HCT116 (cell line): ENCODE data around the gene ARMC8. TPM values are rescaled to one million over a fixed set of nuclear protein-coding genes. Genes with fewer than 3 reads are reported as not detected.
A peak's percentile ranks its signal among the peaks of the same experiment; 100 is the strongest.

Source experiments
- ATAC-seq: fragments of 200-7000 bp; cut with Tn5 transposase; 2 replicates; pipeline ENCODE4 v1.9.1; 2020; ENCODE audit warnings: mild to moderate bottlenecking, moderate library complexity
- BruUV-seq: library from RNA; stranded (reverse); fragments of 400-500 nt; replicated peaks from 2 replicates; lab custom pipeline; 2021; lab: Mats Ljungman, UMichigan
- CTCF ChIA-PET: fragments of 300-600 bp; sonication (Branson Sonifier 250); formaldehyde crosslinking; loops from one replicate; lab custom pipeline; 2021; ENCODE audit warnings: antibody characterized with exemption; lab: Charles Lee
- POLR2A ChIA-PET: fragments of 300-600, 350-600 bp; sonication (Branson Sonifier 250); formaldehyde crosslinking; loops from one replicate; lab custom pipeline; 2021; ENCODE audit warnings: antibody characterized with exemption; lab: Charles Lee
- RAD21 ChIA-PET, 2 experiments: fragments of 300-600 bp; sonication (Branson Sonifier 250); formaldehyde crosslinking; loops; one replicate each; lab custom pipeline; 2023; ENCODE audit warnings: low total read pairs in 2 of 2; ENCODE audit not compliant: uncharacterized antibody in 2 of 2, unreplicated experiment in 2 of 2, low non-redundant PET in 1 of 2; lab: Charles Lee
- DNase-seq: peaks from one replicate; pipeline ENCODE4 v3.0.0-alpha.2; 2010; ENCODE audit warnings: low read depth, low spot score
- H2AFZ ChIP-seq: fragments of 200-600 bp; shearing (Covaris generic), sonication (generic); 2 replicates; pipeline ENCODE4 v1.6.1; 2017; ENCODE audit warnings: low read depth, mixed run types, mixed read lengths, antibody characterized with exemption, low read length; ENCODE audit not compliant: poor library complexity, severe bottlenecking
- H3K27ac ChIP-seq: 2 replicates; pipeline ENCODE4 v1.5.1; 2012; ENCODE audit warnings: low read depth, low read length
- H3K27me3 ChIP-seq: fragments of 200-600 bp; sonication (generic); 2 replicates; pipeline ENCODE4 v1.6.1; 2016; ENCODE audit warnings: mixed run types, low read length, mixed read lengths; ENCODE audit not compliant: insufficient read depth
- H3K36me3 ChIP-seq, 2 experiments: fragments of 200-500 bp in 1 of 2; fragments of 200-600 bp in 1 of 2; sonication (Bioruptor generic) in 1 of 2; sonication (generic) in 1 of 2; 2 replicates each; pipeline versions ENCODE4 v1.5.1 to v1.6.1; 2014 to 2016; ENCODE audit warnings: low read length in 2 of 2, inconsistent platforms in 1 of 2, mixed read lengths in 1 of 2, mixed run types in 1 of 2; ENCODE audit not compliant: insufficient read depth in 2 of 2, control insufficient read depth in 1 of 2
- H3K4me1 ChIP-seq, 2 experiments: fragments of 200-600 bp in 1 of 2; sonication (generic) in 1 of 2; 2 replicates each; pipeline versions ENCODE4 v1.5.1 to v1.6.1; 2012 to 2017; ENCODE audit warnings: low read length in 2 of 2, inconsistent platforms in 1 of 2, mild to moderate bottlenecking in 1 of 2, mixed read lengths in 1 of 2, mixed run types in 1 of 2, moderate library complexity in 1 of 2; ENCODE audit not compliant: insufficient read depth in 2 of 2, control insufficient read depth in 1 of 2
- H3K4me2 ChIP-seq: fragments of 200-600 bp; sonication (generic); 2 replicates; pipeline ENCODE4 v1.6.1; 2017; ENCODE audit warnings: mixed run types, low read length, mixed read lengths
- H3K4me3 ChIP-seq, 2 experiments: fragments of 200-600 bp in 1 of 2; sonication (generic) in 1 of 2; replicated peaks in 1 of 2; 2 replicates each; pipeline ENCODE4 v1.5.1; 2011 to 2016; ENCODE audit warnings: low read length in 2 of 2, control low read depth in 1 of 2, low read depth in 1 of 2, mild to moderate bottlenecking in 1 of 2, mixed read lengths in 1 of 2, mixed run types in 1 of 2
- H3K79me2 ChIP-seq: fragments of 200-600 bp; sonication (generic); 2 replicates; pipeline ENCODE4 v1.6.1; 2017; ENCODE audit warnings: mild to moderate bottlenecking, mixed run types, low read length, moderate library complexity, mixed read lengths; ENCODE audit not compliant: insufficient read depth
- H3K9ac ChIP-seq: fragments of 200-600 bp; sonication (generic); 2 replicates; pipeline ENCODE4 v1.6.1; 2016; ENCODE audit warnings: low read length, mixed read lengths
- H3K9me2 ChIP-seq: fragments of 200-600 bp; sonication (generic), shearing (Covaris generic); 2 replicates; pipeline ENCODE4 v1.6.1; 2017; ENCODE audit warnings: mixed run types, mild to moderate bottlenecking, moderate library complexity; ENCODE audit not compliant: insufficient read depth
- H3K9me3 ChIP-seq, 2 experiments: fragments of 200-500 bp in 1 of 2; fragments of 200-600 bp in 1 of 2; sonication (Bioruptor generic) in 1 of 2; sonication (generic) in 1 of 2; 2 replicates each; pipeline ENCODE4 v1.6.1; 2014 to 2017; ENCODE audit warnings: low read length in 2 of 2, mixed read lengths in 2 of 2, inconsistent platforms in 1 of 2, low read depth in 1 of 2, mild to moderate bottlenecking in 1 of 2, mixed run types in 1 of 2, moderate library complexity in 1 of 2; ENCODE audit not compliant: control insufficient read depth in 1 of 2, insufficient read depth in 1 of 2
- H4K20me1 ChIP-seq: fragments of 200-600 bp; sonication (generic), shearing (Covaris generic); 2 replicates; pipeline ENCODE4 v1.6.1; 2017; ENCODE audit warnings: mixed run types, mild to moderate bottlenecking, moderate library complexity; ENCODE audit not compliant: insufficient read depth
- CBX3 ChIP-seq: IDR thresholded peaks from 2 replicates; pipeline ENCODE4 v1.6.1; 2012; ENCODE audit warnings: low read depth
- CEBPB ChIP-seq: IDR thresholded peaks from 2 replicates; pipeline ENCODE4 v1.6.1; 2012; ENCODE audit warnings: low read depth
- CTCF ChIP-seq, 3 experiments: fragments of 200-600 bp in 1 of 3; sonication (generic) in 1 of 3; IDR thresholded peaks in 2 of 3; conservative IDR thresholded peaks in 1 of 3; 2 replicates each; pipeline ENCODE4 v1.5.1; 2012 to 2017; ENCODE audit warnings: low read depth in 2 of 3, low read length in 2 of 3, antibody characterized with exemption in 1 of 3, borderline replicate concordance in 1 of 3, control low read depth in 1 of 3, mild to moderate bottlenecking in 1 of 3, mixed read lengths in 1 of 3, mixed run types in 1 of 3, moderate library complexity in 1 of 3; ENCODE audit not compliant: insufficient read depth in 1 of 3
- EGR1 ChIP-seq: IDR thresholded peaks from 2 replicates; pipeline ENCODE4 v1.6.1; 2012; ENCODE audit warnings: low read depth
- ELF1 ChIP-seq: IDR thresholded peaks from 2 replicates; pipeline ENCODE4 v1.6.1; 2012; ENCODE audit warnings: low read depth, borderline replicate concordance
- EZH2 ChIP-seq: fragments of 200-600 bp; sonication (generic); IDR thresholded peaks from 2 replicates; pipeline ENCODE4 v1.6.1; 2017; ENCODE audit warnings: antibody characterized with exemption, mixed run types
- EZH2phosphoT487 ChIP-seq: fragments of 200-600 bp; IDR thresholded peaks from 2 replicates; pipeline ENCODE4 v1.6.1; 2018; ENCODE audit warnings: antibody characterized with exemption, borderline replicate concordance
- FOSL1 ChIP-seq: IDR thresholded peaks from 2 replicates; pipeline ENCODE4 v1.6.1; 2012; ENCODE audit warnings: low read depth
- JUND ChIP-seq: IDR thresholded peaks from 2 replicates; pipeline ENCODE4 v1.6.1; 2012
- POLR2A ChIP-seq: IDR thresholded peaks from 2 replicates; pipeline ENCODE4 v1.7.0; 2011; ENCODE audit warnings: borderline replicate concordance; ENCODE audit not compliant: insufficient read depth, insufficient read length; ENCODE audit errors: extremely low read depth
- RAD21 ChIP-seq: IDR thresholded peaks from 2 replicates; pipeline ENCODE4 v1.6.1; 2012; ENCODE audit warnings: low read depth, mild to moderate bottlenecking
- SIN3A ChIP-seq: IDR thresholded peaks from 2 replicates; pipeline ENCODE4 v1.6.1; 2012; ENCODE audit warnings: low read depth
- TCF7L2 ChIP-seq: IDR thresholded peaks from 2 replicates; pipeline ENCODE4 v1.7.0; 2011; ENCODE audit warnings: borderline replicate concordance, inconsistent platforms; ENCODE audit not compliant: insufficient read depth, insufficient read length; ENCODE audit errors: extremely low read depth
- YY1 ChIP-seq: IDR thresholded peaks from 2 replicates; pipeline ENCODE4 v1.6.1; 2011; ENCODE audit warnings: low read length, low read depth, moderate library complexity, mild to moderate bottlenecking; ENCODE audit not compliant: insufficient replicate concordance; ENCODE audit errors: extremely low read depth
- ZBTB33 ChIP-seq: IDR thresholded peaks from 2 replicates; pipeline ENCODE4 v1.6.1; 2011; ENCODE audit warnings: mild to moderate bottlenecking, low read length, moderate library complexity; ENCODE audit not compliant: insufficient replicate concordance; ENCODE audit errors: extremely low read depth
- ZFX ChIP-seq: fragments of 450-650 bp; IDR thresholded peaks from 2 replicates; pipeline ENCODE4 v1.6.1; 2017
- intact Hi-C: fragments of 100-400 bp; cut with micrococcal nuclease; formaldehyde crosslinking; loops from 2 replicates; pipeline ENCODE4 v1.10.0; 2022
- total RNA-seq: library from RNA; stranded (reverse); gene quantifications from one replicate; pipeline ENCODE4 v1.2.1, GENCODE V29; 2021; ENCODE audit not compliant: unreplicated experiment
- TF ChIP-seq, protein P1 (sequence below): IDR thresholded peaks from 2 replicates; pipeline ENCODE4 v1.6.1; 2012
- TF ChIP-seq, protein P2 (sequence below): IDR thresholded peaks from 2 replicates; pipeline ENCODE4 v1.6.1; 2012; ENCODE audit warnings: low read depth

The ARMC8 gene
- total RNA-seq, 1 experiment from 2014 or later: 36.2 TPM

DNA sequence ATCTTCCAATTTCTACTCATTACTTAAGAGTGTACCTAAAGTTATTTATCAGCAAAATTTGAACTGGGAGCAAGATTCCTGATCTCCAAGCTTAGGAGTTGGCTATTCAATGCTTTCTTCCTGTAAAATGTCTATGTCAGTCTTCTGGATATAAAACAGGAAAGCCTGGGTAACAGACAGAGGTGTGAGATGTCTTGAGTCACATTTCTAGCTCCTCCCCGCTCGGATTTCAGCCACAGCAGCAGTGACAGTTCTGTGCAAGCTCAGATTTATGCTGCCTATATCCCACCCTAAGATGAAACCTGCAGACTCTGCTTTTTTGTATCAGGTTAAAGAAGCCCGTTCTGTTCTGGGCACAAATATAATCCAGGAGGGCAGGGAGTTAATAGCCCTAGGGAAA is 2.1 kb upstream of the ARMC8 start:
- peak overlapping the region; percentile 91 for H2AFZ ChIP-seq
- peaks cover 29% of the 10 kb centered on the region for H3K79me2 ChIP-seq
- H3K9me2 ChIP-seq: no peaks in the 10 kb centered on the region
- peaks cover 9 to 29% of the 10 kb centered on the region in 2 experiments; a peak in 3 of 4 replicates for H3K4me1 ChIP-seq
- H3K4me2 ChIP-seq: peak overlapping the region; percentile 51
- no peaks in the 10 kb centered on the region for H3K36me3 ChIP-seq
- ChIA-PET POLR2A (interaction anchor here (0.8 to 2.6 kb wide), 2 partner anchors 9 to 11 kb away, joined by 3 to 17 read pairs; partner anchors contain the start of gene DBR1), RAD21 (no interaction called here), CTCF (interaction anchor here (1.1 kb wide), 1 partner anchor 146 kb away, joined by 4 read pairs; no protein-coding TSS in a partner anchor)
- intact Hi-C loops: loop anchor here (5.0 to 10.0 kb wide), 3 partner anchors 162 to 732 kb away; partner anchors contain the start of gene MRAS
- BruUV-seq: no TSS peak
- TF ChIP-seq YY1 (no peak), EZH2phosphoT487 (no peak), ELF1 (no peak), ZFX (no peak), CBX3 (no peak), SIN3A (no peak), FOSL1 (no peak), JUND (no peak), TCF7L2 (no peak), POLR2A (no peak), CTCF (IDR thresholded peaks at IDR 0.05 in 2 of 3, conservative IDR thresholded peaks at IDR 0.05 in 1 of 3; ENCODE audit: borderline replicate concordance in 1 of 3, insufficient read depth in 1 of 3, low read depth in 2 of 3, low read length in 2 of 3) (no peak), ZBTB33 (no peak), CEBPB (no peak), EGR1 (no peak), RAD21 (no peak), EZH2 (no peak)
- TF ChIP-seq, protein P1, sequence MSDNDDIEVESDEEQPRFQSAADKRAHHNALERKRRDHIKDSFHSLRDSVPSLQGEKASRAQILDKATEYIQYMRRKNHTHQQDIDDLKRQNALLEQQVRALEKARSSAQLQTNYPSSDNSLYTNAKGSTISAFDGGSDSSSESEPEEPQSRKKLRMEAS: no peak
- TF ChIP-seq, protein P2, sequence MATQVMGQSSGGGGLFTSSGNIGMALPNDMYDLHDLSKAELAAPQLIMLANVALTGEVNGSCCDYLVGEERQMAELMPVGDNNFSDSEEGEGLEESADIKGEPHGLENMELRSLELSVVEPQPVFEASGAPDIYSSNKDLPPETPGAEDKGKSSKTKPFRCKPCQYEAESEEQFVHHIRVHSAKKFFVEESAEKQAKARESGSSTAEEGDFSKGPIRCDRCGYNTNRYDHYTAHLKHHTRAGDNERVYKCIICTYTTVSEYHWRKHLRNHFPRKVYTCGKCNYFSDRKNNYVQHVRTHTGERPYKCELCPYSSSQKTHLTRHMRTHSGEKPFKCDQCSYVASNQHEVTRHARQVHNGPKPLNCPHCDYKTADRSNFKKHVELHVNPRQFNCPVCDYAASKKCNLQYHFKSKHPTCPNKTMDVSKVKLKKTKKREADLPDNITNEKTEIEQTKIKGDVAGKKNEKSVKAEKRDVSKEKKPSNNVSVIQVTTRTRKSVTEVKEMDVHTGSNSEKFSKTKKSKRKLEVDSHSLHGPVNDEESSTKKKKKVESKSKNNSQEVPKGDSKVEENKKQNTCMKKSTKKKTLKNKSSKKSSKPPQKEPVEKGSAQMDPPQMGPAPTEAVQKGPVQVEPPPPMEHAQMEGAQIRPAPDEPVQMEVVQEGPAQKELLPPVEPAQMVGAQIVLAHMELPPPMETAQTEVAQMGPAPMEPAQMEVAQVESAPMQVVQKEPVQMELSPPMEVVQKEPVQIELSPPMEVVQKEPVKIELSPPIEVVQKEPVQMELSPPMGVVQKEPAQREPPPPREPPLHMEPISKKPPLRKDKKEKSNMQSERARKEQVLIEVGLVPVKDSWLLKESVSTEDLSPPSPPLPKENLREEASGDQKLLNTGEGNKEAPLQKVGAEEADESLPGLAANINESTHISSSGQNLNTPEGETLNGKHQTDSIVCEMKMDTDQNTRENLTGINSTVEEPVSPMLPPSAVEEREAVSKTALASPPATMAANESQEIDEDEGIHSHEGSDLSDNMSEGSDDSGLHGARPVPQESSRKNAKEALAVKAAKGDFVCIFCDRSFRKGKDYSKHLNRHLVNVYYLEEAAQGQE: no peak
- no peak overlapping the region for H3K27ac ChIP-seq
- DNase-seq: peak; percentile 22
- H3K9ac ChIP-seq: no peak overlapping the region
- H3K9me3 ChIP-seq: no peaks in the 10 kb centered on the region
- no peaks in the 10 kb centered on the region for H4K20me1 ChIP-seq
- ATAC-seq: no peak
- H3K27me3 ChIP-seq: no peaks in the 10 kb centered on the region
- H3K4me3 ChIP-seq: no peak overlapping the region
